Osteocyte (in vitro differentiated cells): ENCODE measurements around the gene TMEM119. TPM values are rescaled to one million over a fixed set of nuclear protein-coding genes. Genes with fewer than 3 reads are reported as not detected.

Experiments used
- DNase-seq: peaks from one replicate; pipeline ENCODE4 v3.0.0; 2021; ENCODE audit warnings: mixed read lengths; ENCODE audit not compliant: unreplicated experiment; ENCODE audit errors: extremely low spot score
- H3K27ac Mint-ChIP-seq: one replicate; pipeline ENCODE4 v1.8.0; 2021; ENCODE audit warnings: mild to moderate bottlenecking, mixed read lengths; ENCODE audit not compliant: unreplicated experiment
- H3K27me3 Mint-ChIP-seq: one replicate; pipeline ENCODE4 v1.8.0; 2021; ENCODE audit warnings: mixed read lengths; ENCODE audit not compliant: unreplicated experiment
- H3K36me3 Mint-ChIP-seq: one replicate; pipeline ENCODE4 v1.8.0; 2021; ENCODE audit warnings: mixed read lengths; ENCODE audit not compliant: unreplicated experiment
- H3K4me1 Mint-ChIP-seq: one replicate; pipeline ENCODE4 v1.8.0; 2021; ENCODE audit warnings: mixed read lengths; ENCODE audit not compliant: unreplicated experiment
- H3K4me3 Mint-ChIP-seq: one replicate; pipeline ENCODE4 v1.8.0; 2021; ENCODE audit warnings: mild to moderate bottlenecking, moderate library complexity, mixed read lengths; ENCODE audit not compliant: unreplicated experiment
- H3K9me3 Mint-ChIP-seq: one replicate; pipeline ENCODE4 v1.8.0; 2021; ENCODE audit warnings: mixed read lengths; ENCODE audit not compliant: unreplicated experiment
- total RNA-seq: library from RNA; stranded (reverse); gene quantifications from 2 replicates; pipeline ENCODE4 v1.2.1, GENCODE V29; 2021
- TF ChIP-seq, protein P1 (sequence below): fragments of 200-600 bp; sonication (generic); IDR thresholded peaks from 2 replicates; pipeline ENCODE4 v1.5.0; 2021; ENCODE audit warnings: antibody characterized with exemption, mild to moderate bottlenecking, moderate library complexity

The TMEM119 gene
- total RNA-seq, 1 donor from 2014 or later, result 54.0 TPM

DNA sequence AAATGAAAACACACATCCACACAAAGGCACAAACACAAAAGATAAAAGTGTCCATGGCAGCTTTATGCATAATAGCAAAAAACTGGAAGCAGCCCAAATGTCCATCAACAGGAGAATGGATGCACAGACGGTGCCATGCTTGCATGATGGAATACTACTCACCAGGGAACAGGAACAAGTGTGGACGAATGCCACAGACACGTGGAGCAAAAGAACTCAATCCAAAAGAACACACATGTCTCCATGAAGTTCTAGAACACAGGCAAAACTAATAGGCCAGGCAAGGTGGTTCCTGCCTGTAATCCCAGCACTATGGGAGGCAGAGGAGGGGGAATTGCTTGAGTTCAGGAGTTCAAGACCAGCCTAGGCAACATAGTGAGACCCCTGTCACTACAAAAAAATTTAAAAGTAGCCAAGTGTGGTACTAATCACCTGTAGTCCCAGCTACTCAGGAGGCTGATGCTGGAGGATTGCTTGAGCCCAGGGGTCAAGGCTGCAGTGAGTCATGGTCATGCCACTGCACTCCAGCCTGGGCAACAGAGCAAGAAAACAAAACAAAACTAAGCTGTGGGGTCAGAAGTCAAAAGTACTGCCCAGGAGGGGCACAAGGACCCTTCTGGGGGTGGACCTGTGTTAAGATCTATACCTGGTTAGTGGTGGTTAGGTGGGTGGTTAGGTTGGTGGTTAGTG is 7.3 kb upstream of the TMEM119 start:
- H3K9me3 Mint-ChIP-seq, result no peaks in the 10 kb centered on the region
- H3K27me3 Mint-ChIP-seq, result no peaks in the 10 kb centered on the region
- peak overlapping the region; percentile 45 for H3K27ac Mint-ChIP-seq
- TF ChIP-seq, protein P1, sequence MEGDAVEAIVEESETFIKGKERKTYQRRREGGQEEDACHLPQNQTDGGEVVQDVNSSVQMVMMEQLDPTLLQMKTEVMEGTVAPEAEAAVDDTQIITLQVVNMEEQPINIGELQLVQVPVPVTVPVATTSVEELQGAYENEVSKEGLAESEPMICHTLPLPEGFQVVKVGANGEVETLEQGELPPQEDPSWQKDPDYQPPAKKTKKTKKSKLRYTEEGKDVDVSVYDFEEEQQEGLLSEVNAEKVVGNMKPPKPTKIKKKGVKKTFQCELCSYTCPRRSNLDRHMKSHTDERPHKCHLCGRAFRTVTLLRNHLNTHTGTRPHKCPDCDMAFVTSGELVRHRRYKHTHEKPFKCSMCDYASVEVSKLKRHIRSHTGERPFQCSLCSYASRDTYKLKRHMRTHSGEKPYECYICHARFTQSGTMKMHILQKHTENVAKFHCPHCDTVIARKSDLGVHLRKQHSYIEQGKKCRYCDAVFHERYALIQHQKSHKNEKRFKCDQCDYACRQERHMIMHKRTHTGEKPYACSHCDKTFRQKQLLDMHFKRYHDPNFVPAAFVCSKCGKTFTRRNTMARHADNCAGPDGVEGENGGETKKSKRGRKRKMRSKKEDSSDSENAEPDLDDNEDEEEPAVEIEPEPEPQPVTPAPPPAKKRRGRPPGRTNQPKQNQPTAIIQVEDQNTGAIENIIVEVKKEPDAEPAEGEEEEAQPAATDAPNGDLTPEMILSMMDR, result no peak
- DNase-seq, result no peak
- H3K36me3 Mint-ChIP-seq, result no peaks in the 10 kb centered on the region
- no peak overlapping the region for H3K4me3 Mint-ChIP-seq
- peaks cover 36% of the 10 kb centered on the region for H3K4me1 Mint-ChIP-seq

DNA sequence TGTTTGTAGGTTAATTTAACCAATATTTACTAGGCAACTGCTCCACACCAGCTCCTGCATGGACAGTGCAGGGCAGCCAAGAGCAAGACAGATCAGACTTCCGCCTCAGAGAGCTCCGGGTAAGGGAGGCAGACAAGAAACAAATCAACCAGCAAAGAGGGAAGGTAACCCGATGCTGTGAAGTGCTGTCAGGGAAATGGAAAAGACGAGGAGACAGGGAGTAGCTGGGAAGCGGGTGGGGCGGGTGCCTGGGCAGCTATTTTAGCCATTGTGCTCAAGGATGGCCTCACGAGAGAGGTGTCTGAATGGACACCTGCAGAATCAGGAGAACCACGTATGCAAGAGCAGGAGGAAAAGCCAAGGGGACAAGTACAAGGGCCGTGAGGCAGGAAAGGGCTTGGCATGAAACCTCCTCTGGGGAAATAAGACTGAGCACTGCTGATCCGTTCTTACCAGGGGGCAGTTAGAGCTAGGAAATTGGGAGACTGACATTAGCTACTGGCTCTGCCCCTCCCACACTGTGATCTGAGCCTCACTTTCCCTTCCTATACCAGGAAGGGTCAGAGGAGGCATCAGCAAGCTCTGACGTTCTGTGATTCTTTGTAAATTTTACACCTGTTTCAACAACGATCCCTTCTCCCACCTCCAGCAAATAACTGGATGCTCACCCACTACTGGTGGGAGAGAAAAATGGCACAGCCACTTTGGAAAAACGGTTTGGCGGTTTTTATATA is 6.5 kb upstream of the TMEM119 start:
- no peak for DNase-seq
- TF ChIP-seq, protein P1, result no peak
- Mint-ChIP-seq H3K9me3 (no peaks in the 10 kb centered on the region), H3K4me1 (peaks cover 29% of the 10 kb centered on the region), H3K4me3 (no peak overlapping the region), H3K27ac (peak overlapping the region; percentile 0), H3K27me3 (no peaks in the 10 kb centered on the region), H3K36me3 (no peaks in the 10 kb centered on the region)

DNA sequence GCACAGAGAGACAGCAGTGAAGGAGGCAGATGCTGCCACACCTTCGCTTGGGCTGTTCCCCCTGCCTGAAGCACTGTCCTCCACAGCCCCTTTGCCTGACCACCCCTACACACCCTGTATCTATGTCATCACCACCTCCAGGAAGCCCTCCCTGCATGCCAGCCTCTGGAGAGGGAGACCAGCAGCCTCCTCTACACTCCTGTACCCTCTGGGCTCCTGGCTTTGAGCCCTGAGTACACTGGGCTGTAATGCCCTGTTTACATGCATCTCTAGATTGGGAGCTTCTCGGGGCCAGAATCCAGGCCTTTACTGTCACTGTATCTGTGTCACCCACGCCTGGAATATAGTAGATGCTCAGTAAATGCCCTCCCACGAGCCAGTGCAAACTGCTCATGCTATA is 5.9 kb upstream of the TMEM119 start:
- H3K9me3 Mint-ChIP-seq, result no peaks in the 10 kb centered on the region
- no peak overlapping the region for H3K4me3 Mint-ChIP-seq
- peaks cover 25% of the 10 kb centered on the region for H3K4me1 Mint-ChIP-seq
- TF ChIP-seq, protein P1, result no peak
- no peaks in the 10 kb centered on the region for H3K36me3 Mint-ChIP-seq
- H3K27me3 Mint-ChIP-seq, result no peaks in the 10 kb centered on the region
- no peak for DNase-seq
- H3K27ac Mint-ChIP-seq, result peak overlapping the region; percentile 0

DNA sequence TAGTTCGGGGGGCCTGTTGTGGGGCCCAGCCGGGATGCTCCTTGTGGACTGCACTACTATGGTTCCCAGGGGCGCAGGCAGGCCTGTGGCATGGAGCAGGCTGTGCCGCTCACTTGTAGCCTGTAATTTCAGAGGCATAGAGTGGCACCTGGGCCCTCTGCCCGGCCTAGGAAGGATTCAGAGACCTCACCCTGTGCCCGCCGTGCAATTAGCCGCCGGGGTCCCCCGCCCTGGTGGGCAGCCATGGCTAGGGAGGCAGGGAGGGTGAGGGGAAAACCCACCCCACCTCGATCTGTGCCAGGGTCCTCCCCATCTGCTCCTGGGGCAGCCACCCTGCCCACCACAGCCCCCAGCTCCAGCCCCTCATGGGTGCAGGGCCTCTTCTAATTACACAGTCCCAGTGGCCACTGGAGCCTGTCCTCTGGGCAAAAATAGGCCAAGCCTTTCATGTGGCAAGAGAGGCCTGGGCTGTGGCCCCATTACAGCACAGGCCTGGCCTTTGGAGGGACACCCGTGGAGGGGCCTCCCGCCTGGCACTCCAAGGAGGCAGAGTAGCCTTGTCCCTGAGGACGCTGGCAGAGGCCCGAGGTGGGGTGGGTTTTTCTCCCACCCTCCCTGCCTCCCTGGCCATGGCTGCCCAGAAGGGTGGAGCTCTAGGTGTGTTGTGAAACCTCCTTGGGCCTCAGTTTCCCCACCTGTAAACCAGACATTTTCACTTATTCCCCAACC is 5.3 kb upstream of the TMEM119 start:
- Mint-ChIP-seq H3K27me3 (no peaks in the 10 kb centered on the region), H3K36me3 (no peaks in the 10 kb centered on the region), H3K4me3 (no peak overlapping the region), H3K4me1 (peaks cover 26% of the 10 kb centered on the region), H3K9me3 (no peaks in the 10 kb centered on the region), H3K27ac (no peak overlapping the region)
- no peak for DNase-seq
- TF ChIP-seq, protein P1, result no peak
